KMS-11 (cell line): ENCODE data around the gene AICDA.
"Not testable (repeated sequence)": the region's sequence is repeated elsewhere in the genome, so short reads cannot be mapped to it uniquely, and the experiment has no call there.

ENCODE experiments used
- H2AFZ ChIP-seq: fragments of 200-600 bp; sonication (generic); 2 replicates; pipeline ENCODE4 v1.6.1; 2016; ENCODE audit warnings: antibody characterized with exemption, mixed run types, low read depth
- H3K27ac ChIP-seq: fragments of 200-600 bp; sonication (generic); 2 replicates; pipeline ENCODE4 v1.6.1; 2016; ENCODE audit warnings: mild to moderate bottlenecking, mixed run types
- H3K27me3 ChIP-seq: fragments of 200-600 bp; sonication (generic); 2 replicates; pipeline ENCODE4 v1.6.1; 2017; ENCODE audit warnings: mild to moderate bottlenecking, low read depth, mixed run types, moderate library complexity; ENCODE audit not compliant: insufficient read depth
- H3K36me3 ChIP-seq: fragments of 200-600 bp; sonication (generic); 2 replicates; pipeline ENCODE4 v1.6.1; 2017; ENCODE audit warnings: mild to moderate bottlenecking, mixed run types; ENCODE audit not compliant: insufficient read depth
- H3K4me1 ChIP-seq: fragments of 200-600 bp; sonication (generic); 2 replicates; pipeline ENCODE4 v1.6.1; 2016; ENCODE audit warnings: mild to moderate bottlenecking, low read depth, mixed run types; ENCODE audit not compliant: poor library complexity, severe bottlenecking
- H3K4me2 ChIP-seq: fragments of 200-600 bp; sonication (generic); 2 replicates; pipeline ENCODE4 v1.7.0; 2016; ENCODE audit warnings: mild to moderate bottlenecking, mixed run types
- H3K4me3 ChIP-seq: fragments of 200-600 bp; sonication (generic); IDR thresholded peaks from 2 replicates; pipeline ENCODE4 v1.6.1; 2017; ENCODE audit warnings: low read depth, low read length, mixed read lengths; ENCODE audit not compliant: insufficient read depth
- H3K79me2 ChIP-seq: fragments of 200-600 bp; sonication (generic); 2 replicates; pipeline ENCODE4 v1.6.1; 2016; ENCODE audit warnings: low read depth, mixed run types; ENCODE audit not compliant: insufficient read depth
- H3K9ac ChIP-seq: fragments of 200-600 bp; sonication (generic); 2 replicates; pipeline ENCODE4 v1.6.1; 2016; ENCODE audit warnings: mild to moderate bottlenecking, mixed run types
- H4K20me1 ChIP-seq: fragments of 200-600 bp; sonication (generic); 2 replicates; pipeline ENCODE4 v1.6.1; 2016; ENCODE audit warnings: mild to moderate bottlenecking, mixed run types; ENCODE audit not compliant: insufficient read depth
- TF ChIP-seq, protein P1 (sequence below): fragments of 200-600 bp; sonication (generic); conservative IDR thresholded peaks from 2 replicates; pipeline ENCODE4 v1.6.1; 2017; ENCODE audit warnings: low read depth, mild to moderate bottlenecking, antibody characterized with exemption, low read length, moderate library complexity, mixed read lengths

AICDA gene

DNA sequence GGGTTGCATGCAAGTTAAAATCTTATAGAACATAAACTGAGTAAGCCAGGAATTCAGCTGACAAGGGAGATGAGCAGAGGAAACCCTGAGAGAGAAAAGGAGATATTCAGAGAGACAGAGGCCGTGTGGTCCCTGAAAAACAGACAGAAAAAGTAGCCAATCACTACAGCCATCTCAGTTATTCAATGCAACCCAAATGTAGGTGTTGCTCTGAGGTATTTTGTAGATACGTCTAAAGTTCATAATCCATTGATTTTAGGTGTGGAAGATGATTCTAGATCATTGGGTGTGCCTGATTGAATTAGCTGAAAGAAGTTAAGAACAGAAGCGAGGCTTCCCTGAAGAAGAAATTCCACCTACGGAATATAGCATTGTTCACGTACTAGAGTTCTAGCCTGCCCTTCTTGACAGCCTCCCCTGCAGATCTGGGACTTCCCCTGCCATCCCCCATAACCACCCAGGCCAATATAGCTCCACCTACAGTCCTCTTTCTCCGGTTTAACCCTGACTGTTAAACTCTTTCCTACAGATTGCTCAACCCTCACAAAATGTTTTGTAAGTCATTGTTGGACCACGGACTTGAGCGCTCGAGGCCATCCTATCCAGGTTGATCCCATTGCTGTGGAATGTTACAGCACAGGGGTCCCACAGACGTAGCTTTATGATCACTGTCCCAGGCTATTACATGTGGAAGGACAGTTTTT is 21.7 kb downstream of the AICDA start:
- no peaks in the 10 kb centered on the region for H3K36me3 ChIP-seq
- no peaks in the 10 kb centered on the region for H3K27me3 ChIP-seq
- H3K79me2 ChIP-seq: no peaks in the 10 kb centered on the region
- H3K4me1 ChIP-seq: no peaks in the 10 kb centered on the region
- no peak overlapping the region for H3K9ac ChIP-seq
- H3K4me2 ChIP-seq: no peak overlapping the region
- H2AFZ ChIP-seq: no peak overlapping the region
- TF ChIP-seq, protein P1, sequence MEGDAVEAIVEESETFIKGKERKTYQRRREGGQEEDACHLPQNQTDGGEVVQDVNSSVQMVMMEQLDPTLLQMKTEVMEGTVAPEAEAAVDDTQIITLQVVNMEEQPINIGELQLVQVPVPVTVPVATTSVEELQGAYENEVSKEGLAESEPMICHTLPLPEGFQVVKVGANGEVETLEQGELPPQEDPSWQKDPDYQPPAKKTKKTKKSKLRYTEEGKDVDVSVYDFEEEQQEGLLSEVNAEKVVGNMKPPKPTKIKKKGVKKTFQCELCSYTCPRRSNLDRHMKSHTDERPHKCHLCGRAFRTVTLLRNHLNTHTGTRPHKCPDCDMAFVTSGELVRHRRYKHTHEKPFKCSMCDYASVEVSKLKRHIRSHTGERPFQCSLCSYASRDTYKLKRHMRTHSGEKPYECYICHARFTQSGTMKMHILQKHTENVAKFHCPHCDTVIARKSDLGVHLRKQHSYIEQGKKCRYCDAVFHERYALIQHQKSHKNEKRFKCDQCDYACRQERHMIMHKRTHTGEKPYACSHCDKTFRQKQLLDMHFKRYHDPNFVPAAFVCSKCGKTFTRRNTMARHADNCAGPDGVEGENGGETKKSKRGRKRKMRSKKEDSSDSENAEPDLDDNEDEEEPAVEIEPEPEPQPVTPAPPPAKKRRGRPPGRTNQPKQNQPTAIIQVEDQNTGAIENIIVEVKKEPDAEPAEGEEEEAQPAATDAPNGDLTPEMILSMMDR: no peak
- H4K20me1 ChIP-seq: no peaks in the 10 kb centered on the region
- no peak overlapping the region for H3K27ac ChIP-seq
- H3K4me3 ChIP-seq: no peak overlapping the region

DNA sequence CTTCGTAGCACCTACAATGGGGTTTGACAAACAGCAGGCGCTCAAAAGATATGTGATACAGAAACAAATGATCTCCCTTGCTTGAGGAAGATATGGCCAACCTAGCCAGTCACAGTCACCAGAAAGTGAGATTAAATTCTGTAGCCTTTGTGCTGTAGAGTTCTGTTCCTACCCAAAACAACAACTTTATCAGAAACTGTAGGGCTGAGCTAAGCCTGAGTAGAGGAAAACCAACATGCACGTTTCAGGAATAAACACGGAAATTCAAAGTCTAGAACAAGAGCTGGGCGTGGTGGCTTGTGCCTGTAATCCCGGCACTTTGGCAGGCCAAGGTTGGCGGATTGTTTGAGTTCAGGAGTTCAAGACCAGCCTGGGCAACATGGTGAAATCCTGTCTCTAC is 23.0 kb downstream of the AICDA start:
- Histone ChIP-seq H3K9ac (no peak overlapping the region), H3K4me2 (no peak overlapping the region), H3K4me1 (no peaks in the 10 kb centered on the region), H4K20me1 (no peaks in the 10 kb centered on the region), H3K4me3 (no peak overlapping the region), H3K27me3 (no peaks in the 10 kb centered on the region), H3K79me2 (no peaks in the 10 kb centered on the region), H2AFZ (no peak overlapping the region), H3K36me3 (no peaks in the 10 kb centered on the region), H3K27ac (no peak overlapping the region)
- TF ChIP-seq, protein P1: no peak

DNA sequence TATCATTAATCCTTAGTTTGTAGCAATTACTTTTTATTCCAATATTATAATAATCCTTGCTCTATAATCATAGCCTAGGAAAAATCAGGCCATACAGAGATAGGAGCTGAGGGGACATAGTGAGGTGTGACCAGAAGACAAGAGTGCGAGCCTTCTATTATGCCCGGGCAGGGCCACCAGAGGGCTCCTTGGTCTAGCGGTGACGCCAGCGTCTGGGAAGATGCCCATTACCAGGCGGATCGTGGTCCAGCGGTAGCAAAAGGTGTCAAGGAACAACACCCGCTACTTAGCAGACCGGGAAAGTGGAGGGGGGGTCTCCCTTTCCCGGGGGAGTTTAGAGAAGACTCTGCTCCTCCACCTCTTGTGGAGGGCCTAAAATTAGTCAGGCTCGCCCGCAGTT is 28.2 kb downstream of the AICDA start:
- not testable (repeated sequence) for H3K4me3 ChIP-seq, H3K27ac ChIP-seq, H3K9ac ChIP-seq, H3K4me2 ChIP-seq, H3K4me1 ChIP-seq, H3K27me3 ChIP-seq, H2AFZ ChIP-seq, H3K36me3 ChIP-seq, H4K20me1 ChIP-seq, H3K79me2 ChIP-seq

DNA sequence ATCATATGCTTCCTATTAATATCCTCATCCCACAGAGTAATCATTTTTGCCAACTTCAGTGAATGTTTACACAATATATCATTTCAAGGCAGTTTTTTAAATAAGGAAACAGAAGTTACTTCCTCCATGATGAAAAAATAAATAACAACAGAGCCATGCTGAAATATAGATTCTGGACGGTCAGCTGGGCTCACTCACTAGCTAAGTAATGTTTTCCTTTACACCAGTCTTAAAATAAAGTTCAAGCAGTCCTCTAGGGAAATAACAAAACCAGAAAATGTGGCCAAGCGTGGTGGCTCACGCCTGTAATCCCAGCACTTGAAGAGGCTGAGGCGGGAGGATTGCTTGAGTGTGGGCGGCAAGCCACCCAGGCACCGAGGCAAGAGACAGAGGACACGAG is 28.7 kb downstream of the AICDA start:
- TF ChIP-seq, protein P1: no peak
- H3K4me2 ChIP-seq: no peak overlapping the region

DNA sequence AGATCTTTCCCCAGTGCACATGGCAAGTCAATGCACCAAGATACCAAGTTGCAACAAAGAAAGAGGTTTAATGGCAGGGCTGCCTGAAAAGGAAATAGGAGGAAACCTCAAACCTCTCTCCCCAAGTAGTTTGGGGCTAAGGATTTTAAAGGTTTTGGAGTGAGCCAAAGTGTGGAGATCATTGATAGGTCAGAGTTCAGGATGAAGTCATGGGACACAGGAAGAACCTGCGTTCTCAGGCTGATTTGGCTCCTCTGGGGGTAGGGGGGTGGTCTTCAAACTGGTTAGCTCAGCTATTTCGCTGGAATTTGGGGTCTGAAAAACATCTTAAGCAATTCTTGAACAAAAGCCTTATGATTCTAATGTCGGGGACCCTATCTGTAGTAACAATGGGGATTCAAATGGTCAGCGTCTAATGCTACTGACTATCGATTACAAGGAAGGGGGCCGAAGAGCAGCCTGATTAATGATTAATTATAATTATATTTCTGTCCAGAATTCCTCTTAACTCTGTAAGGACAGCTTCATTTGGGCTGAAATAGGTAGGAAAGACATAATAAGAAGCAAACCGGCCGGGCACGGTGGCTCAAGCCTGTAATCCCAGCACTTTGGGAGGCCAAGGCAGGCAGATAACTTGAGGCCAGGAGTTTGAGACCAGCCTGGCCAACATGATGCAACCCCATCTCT is 31.4 kb downstream of the AICDA start:
- Histone ChIP-seq H2AFZ (no peak overlapping the region), H3K36me3 (no peaks in the 10 kb centered on the region), H3K9ac (no peak overlapping the region), H3K27ac (no peak overlapping the region), H3K4me2 (no peak overlapping the region), H3K27me3 (no peaks in the 10 kb centered on the region), H3K4me1 (no peaks in the 10 kb centered on the region), H3K4me3 (no peak overlapping the region), H4K20me1 (no peaks in the 10 kb centered on the region), H3K79me2 (no peaks in the 10 kb centered on the region)
- TF ChIP-seq, protein P1: no peak

More for the DNA sequence above, 28.7 kb downstream of the AICDA start:
- Histone ChIP-seq H4K20me1 (no peaks in the 10 kb centered on the region), H3K9ac (no peak overlapping the region), H3K27ac (no peak overlapping the region), H3K4me3 (no peak overlapping the region), H3K79me2 (no peaks in the 10 kb centered on the region), H2AFZ (no peak overlapping the region), H3K36me3 (no peaks in the 10 kb centered on the region), H3K27me3 (no peaks in the 10 kb centered on the region), H3K4me1 (no peaks in the 10 kb centered on the region)
